Hematopoietic multipotent progenitor cell treated with erythropoietin and hydrocortisone succinate and interleukin-3 and kit ligand, for 17 days (in vitro differentiated cells): ENCODE results near the gene NT5C3A.
"Not testable (repeated sequence)": the region's sequence is repeated elsewhere in the genome, so short reads cannot be mapped to it uniquely, and the experiment has no call there.

Experiments used
- DNase-seq: peaks from one replicate; pipeline ENCODE4 v3.0.0-alpha.2; 2015; ENCODE audit warnings: low spot score

NT5C3A gene

GRCh38 chr7:33062023-33062781 lies at the start of gene NT5C3A:
NT5C3A (minus strand) TSS chr7:33062776; CDS start chr7:33062705, 71 bp downstream.
- DNase-seq = peak; percentile 47

- no peak for DNase-seq
Measured at GRCh38 chr7:33111614-33112013, 49.0 kb upstream of the NT5C3A start.

- peak; percentile 17 for DNase-seq
Measured at GRCh38 chr7:33109758-33110238, 47.2 kb upstream of the NT5C3A start.

DNA sequence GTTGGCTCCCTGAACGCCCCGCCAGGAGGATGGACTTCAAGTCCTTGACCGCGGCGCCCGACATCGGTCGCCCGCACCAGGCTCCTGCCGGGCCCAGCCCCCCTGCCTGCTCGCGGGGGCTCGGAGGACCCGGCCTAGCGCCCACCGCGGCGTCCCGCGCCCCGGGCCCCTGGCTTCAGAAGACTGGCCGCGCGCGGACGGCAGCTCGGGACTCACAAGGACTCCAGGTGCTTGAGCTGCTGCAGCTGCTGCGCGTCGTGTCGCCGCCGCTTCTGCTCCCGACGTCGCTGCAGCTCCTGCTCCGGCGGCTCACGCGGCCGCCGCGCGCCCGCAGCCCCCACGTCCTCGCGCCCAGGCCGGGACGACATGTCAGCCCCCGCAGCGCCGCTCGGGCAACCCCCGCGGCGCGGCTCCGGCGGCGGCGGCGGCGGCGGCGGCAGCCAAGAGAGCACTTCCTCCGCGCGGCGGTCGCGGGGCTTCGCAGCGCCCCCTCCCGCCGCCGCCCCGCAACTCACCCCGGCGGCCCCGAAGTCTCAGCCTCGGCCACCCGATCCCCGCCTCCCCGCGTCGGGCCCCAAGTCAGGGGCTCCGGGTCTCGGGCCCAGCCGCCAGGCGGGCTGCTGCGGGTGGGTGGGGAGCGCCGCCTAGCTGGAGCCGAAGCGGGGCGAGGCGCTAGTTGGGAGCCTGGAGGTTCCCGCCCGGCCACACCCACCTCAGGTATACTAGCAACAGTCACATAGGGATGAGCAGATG lies 46.6 kb upstream of the NT5C3A start, which contains the start of gene RP9:
RP9 (minus strand) TSS at position 400 of the 753 bp plus-strand sequence; CDS start at position 368, 32 bp downstream.
- peak; percentile 74 for DNase-seq

DNA sequence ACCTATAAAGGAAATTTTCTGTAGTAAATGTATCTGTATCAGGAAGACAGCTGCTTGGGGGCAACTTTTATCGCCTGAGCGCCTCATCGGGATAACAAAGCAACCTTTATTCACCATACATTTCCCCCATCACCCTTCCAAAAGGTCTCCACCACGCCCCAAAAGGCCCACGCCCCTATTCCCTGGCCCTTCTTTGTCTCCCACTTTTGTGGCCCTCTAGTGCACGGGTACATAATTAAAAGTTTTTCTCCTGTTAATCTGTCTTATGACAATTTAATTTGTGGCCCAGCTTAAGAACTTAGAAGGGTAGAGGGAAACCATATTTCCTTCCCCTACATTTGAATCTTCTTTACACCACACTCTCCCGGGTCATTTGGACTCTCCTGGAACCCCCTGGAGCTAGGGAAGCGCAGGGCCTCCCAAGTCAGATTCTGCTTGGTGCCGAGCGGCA lies 46.0 kb upstream of the NT5C3A start:
- DNase-seq = no peak

GRCh38 chr7:33107136-33108066 lies 44.8 kb upstream of the NT5C3A start:
- peak; percentile 52 for DNase-seq

GRCh38 chr7:33101906-33102305 lies 39.3 kb upstream of the NT5C3A start:
- no peak for DNase-seq

DNA sequence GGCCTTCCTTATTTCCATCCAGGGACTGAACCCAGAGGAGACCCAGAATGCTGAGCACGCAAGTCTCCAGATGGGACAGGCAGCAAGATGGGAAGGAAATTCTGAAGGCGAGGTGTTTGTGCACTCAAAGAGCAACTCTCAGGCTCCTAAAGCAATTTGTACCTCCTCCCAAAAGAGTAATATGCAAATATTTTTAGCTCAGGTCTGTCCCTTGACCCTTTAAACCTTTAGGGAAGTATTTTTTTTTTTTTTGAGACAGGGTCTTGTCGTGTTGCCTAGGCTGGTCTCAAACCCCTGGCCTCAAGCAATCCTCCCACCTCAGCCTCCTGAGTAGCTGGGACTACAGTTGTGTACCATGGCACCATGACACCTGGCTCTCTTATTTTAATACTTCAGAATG lies 38.2 kb upstream of the NT5C3A start:
- no peak for DNase-seq

- DNase-seq = no peak
Measured at GRCh38 chr7:33099154-33099940, 36.8 kb upstream of the NT5C3A start.

GRCh38 chr7:33094745-33095275 lies 32.2 kb upstream of the NT5C3A start:
- DNase-seq = not testable (repeated sequence)

GRCh38 chr7:33093266-33093665 lies 30.7 kb upstream of the NT5C3A start:
- no peak for DNase-seq

DNA sequence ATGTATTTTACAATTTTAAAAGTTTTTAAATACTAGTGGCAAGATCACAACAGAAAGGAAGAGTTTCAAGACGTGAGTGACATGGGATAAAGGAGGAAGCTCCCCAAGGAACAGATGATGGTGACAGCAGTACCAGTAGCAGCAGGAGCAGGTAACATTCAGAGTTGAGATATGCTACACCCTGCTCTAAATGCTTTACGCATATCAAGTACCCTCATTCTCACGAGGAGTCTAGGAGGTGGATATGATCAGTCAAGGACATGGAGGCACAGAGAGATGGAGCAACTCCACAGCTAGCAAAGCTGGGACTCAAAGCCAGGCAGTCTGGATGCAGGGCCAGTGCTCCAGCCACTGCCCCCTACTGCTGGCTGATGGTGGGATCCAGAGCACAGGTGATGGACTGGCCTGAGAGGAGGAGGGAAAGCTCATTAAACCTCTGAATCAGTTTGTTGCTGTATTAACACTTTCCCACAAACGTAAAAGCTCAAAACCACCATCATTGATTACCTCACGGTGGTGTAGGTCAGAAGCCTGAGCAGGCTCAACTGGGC lies 29.1 kb upstream of the NT5C3A start:
- no peak for DNase-seq

- no peak for DNase-seq
Measured at GRCh38 chr7:33091111-33091531, 28.5 kb upstream of the NT5C3A start.

GRCh38 chr7:33089142-33089541 lies 26.6 kb upstream of the NT5C3A start:
- no peak for DNase-seq

- DNase-seq = no peak
Measured at GRCh38 chr7:33087858-33088257, 25.3 kb upstream of the NT5C3A start.

GRCh38 chr7:33087356-33087755 lies 24.8 kb upstream of the NT5C3A start:
- DNase-seq = no peak

DNA sequence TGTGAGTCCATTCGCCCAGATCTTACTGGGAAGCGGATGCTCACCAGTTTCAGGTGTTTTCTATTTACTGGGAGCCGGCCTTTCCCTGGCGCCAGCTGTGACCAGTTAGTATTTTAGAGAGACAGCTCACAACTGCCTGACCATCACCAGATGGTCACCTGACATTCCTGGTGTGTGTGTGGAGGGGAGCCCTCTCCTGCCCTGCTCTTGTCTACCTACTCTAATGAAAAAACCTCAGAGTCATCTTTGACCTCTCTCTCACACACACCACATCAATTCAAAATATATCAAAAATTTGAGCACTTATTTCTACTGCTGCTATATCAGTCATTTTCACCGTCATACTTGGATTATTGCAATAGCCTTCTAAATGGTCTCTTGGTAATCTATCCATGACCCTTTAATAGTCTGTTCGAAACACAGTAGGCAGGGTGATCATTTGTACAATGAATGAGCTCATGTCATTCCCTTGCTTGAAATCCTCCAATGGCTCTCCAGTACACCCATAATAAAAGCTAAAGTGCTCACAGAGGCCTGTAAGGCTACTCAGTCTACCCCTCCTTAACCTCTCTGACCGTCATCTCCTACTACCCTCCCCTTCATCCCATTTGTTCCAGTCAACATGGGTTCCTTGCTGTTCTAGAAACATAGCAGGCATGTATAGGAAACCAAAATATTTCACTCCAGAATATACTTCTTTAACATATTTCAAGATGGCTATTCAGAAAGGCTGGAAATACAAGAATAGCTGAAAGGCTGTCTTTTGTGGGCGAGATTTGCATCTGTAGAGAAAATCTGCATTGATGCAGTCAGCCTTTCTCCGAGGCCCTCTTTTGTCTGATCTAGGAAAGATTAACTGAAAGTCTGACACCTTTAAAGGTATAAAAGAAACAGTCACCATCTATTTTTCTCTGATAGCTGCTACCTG lies 17.5 kb upstream of the NT5C3A start:
- DNase-seq = no peak

DNA sequence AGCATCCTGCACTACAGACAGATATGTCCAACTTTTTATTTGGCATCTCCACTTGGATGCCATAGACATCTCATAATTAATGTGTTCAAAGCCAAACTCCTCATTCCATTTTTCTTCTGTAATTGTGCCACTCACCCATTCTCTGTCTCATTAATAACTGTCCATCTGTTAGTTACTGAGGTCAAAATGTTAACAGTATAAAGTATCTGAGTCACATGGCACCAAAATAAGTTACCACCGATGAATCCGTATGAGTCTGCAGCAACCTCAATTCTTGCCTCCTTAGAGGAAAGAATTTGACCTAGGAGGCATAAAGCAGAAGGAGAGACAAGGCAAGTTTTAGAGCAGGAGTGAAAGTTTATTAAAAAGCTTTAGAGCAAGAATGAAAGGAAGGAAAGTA lies 16.5 kb upstream of the NT5C3A start:
- DNase-seq = no peak

DNA sequence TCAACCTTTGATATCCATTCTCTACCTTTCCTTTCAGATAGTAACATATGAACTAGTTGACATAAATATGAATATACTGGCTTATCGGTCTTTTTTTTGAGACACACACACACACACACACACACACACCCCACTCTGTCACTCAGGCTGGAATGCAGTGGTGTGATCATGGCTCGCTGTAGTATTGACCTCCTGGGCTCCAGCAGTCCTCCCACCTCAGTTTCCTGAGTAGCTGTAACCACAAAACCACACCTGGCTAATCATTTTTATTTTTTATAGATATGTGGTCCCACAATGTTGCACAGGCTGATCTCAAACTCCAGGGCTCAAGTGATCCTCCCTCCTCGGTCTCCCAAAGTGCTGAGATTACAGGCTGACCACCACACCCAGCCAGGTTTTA lies 14.2 kb upstream of the NT5C3A start:
- DNase-seq = no peak
